ENCODE results near the gene SLC35G6.

- TF ChIP-seq, protein P1, sequence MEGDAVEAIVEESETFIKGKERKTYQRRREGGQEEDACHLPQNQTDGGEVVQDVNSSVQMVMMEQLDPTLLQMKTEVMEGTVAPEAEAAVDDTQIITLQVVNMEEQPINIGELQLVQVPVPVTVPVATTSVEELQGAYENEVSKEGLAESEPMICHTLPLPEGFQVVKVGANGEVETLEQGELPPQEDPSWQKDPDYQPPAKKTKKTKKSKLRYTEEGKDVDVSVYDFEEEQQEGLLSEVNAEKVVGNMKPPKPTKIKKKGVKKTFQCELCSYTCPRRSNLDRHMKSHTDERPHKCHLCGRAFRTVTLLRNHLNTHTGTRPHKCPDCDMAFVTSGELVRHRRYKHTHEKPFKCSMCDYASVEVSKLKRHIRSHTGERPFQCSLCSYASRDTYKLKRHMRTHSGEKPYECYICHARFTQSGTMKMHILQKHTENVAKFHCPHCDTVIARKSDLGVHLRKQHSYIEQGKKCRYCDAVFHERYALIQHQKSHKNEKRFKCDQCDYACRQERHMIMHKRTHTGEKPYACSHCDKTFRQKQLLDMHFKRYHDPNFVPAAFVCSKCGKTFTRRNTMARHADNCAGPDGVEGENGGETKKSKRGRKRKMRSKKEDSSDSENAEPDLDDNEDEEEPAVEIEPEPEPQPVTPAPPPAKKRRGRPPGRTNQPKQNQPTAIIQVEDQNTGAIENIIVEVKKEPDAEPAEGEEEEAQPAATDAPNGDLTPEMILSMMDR (IDR thresholded peaks at IDR 0.05) = no peak
- TF ChIP-seq POLR2A (IDR thresholded peaks at IDR 0.05) = no peak
- no peak for TF ChIP-seq POLR2AphosphoS5 (IDR thresholded peaks at IDR 0.05)
Observed at GRCh38 chr17:7478276-7479212, 2.7 kb upstream of the SLC35G6 start.
